NT2/D1 (cell line): ENCODE measurements around the gene INSIG2.

Source experiments
- SUZ12 ChIP-seq: IDR thresholded peaks from 2 replicates; pipeline ENCODE4 v1.6.1; 2011; ENCODE audit not compliant: insufficient read length, insufficient read depth; ENCODE audit errors: extremely low read depth
- YY1 ChIP-seq: IDR thresholded peaks from 2 replicates; pipeline ENCODE4 v1.6.1; 2011; ENCODE audit not compliant: insufficient read length, insufficient read depth

- TF ChIP-seq SUZ12 (no peak), YY1 (no peak)
These were observed 38.5 kb upstream of the INSIG2 start for GRCh38 chr2:118049816-118050140.
